DND-41 (cell line): ENCODE measurements around the gene CTRB1.

ENCODE experiments used
- ATAC-seq: fragments of 200-7000 bp; cut with Tn5 transposase; 3 replicates; pipeline ENCODE4 v1.9.1; 2021; ENCODE audit warnings: low read depth; ENCODE audit not compliant: insufficient read depth
- DNase-seq: peaks from one replicate; pipeline ENCODE4 v3.0.0-alpha.2; 2020
- H2AFZ ChIP-seq: 2 replicates; pipeline ENCODE4 v1.6.0; 2012; ENCODE audit warnings: low read depth, low read length
- H3K27ac ChIP-seq: 2 replicates; pipeline ENCODE4 v1.5.1; 2012; ENCODE audit warnings: low read length, inconsistent platforms
- H3K27me3 ChIP-seq: fragments of 200-600 bp; sonication (generic); 2 replicates; pipeline ENCODE4 v1.6.0; 2012; ENCODE audit warnings: low read length, mild to moderate bottlenecking, inconsistent platforms; ENCODE audit not compliant: insufficient read depth, poor library complexity
- H3K36me3 ChIP-seq: 2 replicates; pipeline ENCODE4 v1.5.1; 2012; ENCODE audit warnings: low read length, inconsistent platforms; ENCODE audit not compliant: insufficient read depth
- H3K4me1 ChIP-seq: 2 replicates; pipeline ENCODE4 v1.5.1; 2012; ENCODE audit warnings: mild to moderate bottlenecking, low read length; ENCODE audit not compliant: insufficient read depth
- H3K4me2 ChIP-seq: 2 replicates; pipeline ENCODE4 v1.6.0; 2012; ENCODE audit warnings: mild to moderate bottlenecking, moderate library complexity, low read length, inconsistent platforms; ENCODE audit not compliant: insufficient read depth
- H3K4me3 ChIP-seq, 2 experiments: fragments of 200-600 bp in 1 of 2; shearing (Covaris generic) in 1 of 2; 2 replicates each; pipeline ENCODE4 v1.5.1; 2012 to 2016; ENCODE audit warnings: inconsistent platforms in 2 of 2, low read length in 2 of 2, mild to moderate bottlenecking in 2 of 2, low read depth in 1 of 2, moderate library complexity in 1 of 2
- H3K79me2 ChIP-seq: 2 replicates; pipeline ENCODE4 v1.6.0; 2012; ENCODE audit warnings: low read length, inconsistent platforms; ENCODE audit not compliant: insufficient read depth
- H3K9ac ChIP-seq: 2 replicates; pipeline ENCODE4 v1.6.0; 2012; ENCODE audit warnings: low read depth, mild to moderate bottlenecking, inconsistent platforms, low read length, moderate library complexity
- H3K9me3 ChIP-seq: 2 replicates; pipeline ENCODE4 v1.5.1; 2012; ENCODE audit warnings: low read length, moderate library complexity, mild to moderate bottlenecking, inconsistent platforms; ENCODE audit not compliant: insufficient read depth, severe bottlenecking
- H4K20me1 ChIP-seq: 2 replicates; pipeline ENCODE4 v1.6.0; 2012; ENCODE audit warnings: low read length; ENCODE audit not compliant: insufficient read depth
- EZH2 ChIP-seq: IDR thresholded peaks from 3 replicates; pipeline ENCODE4 v1.6.1; 2012; ENCODE audit warnings: borderline replicate concordance, low read depth, mild to moderate bottlenecking, moderate library complexity, low read length, inconsistent platforms; ENCODE audit not compliant: severe bottlenecking
- TF ChIP-seq, protein P1 (sequence below): IDR thresholded peaks from 2 replicates; pipeline ENCODE4 v1.5.1; 2012; ENCODE audit warnings: borderline replicate concordance, low read length, moderate library complexity, mild to moderate bottlenecking; ENCODE audit not compliant: poor library complexity, severe bottlenecking; ENCODE audit errors: extremely low read depth

CTRB1 gene

DNA sequence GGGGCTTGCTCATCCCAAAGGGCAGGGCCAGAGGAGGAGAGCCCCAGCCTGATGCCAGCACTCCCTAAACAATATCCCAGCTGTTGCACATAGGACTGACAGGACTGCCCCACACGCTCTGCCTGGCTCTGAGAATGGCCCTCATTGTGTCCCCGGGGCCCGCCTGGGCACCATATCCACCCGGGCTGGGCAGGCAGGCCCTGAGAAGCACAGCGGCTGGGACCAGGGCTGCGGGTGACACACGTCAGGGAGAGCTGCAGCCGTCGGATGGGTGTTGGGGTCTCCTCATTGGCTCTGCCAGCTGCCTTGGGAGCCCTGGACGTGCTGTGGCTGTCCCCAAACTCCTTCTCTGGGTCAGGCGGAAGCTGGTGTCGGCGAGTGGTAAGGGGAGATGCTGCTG, 28.5 kb downstream of the CTRB1 start:
- H4K20me1 ChIP-seq = no peaks in the 10 kb centered on the region; the same call in 1 of the 2 replicates
- no peaks in the 10 kb centered on the region for H3K27me3 ChIP-seq
- ATAC-seq (no peak), DNase-seq (no peak)
- no peaks in the 10 kb centered on the region for H3K4me1 ChIP-seq
- H3K27ac ChIP-seq = no peak overlapping the region
- no peak for TF ChIP-seq EZH2
- TF ChIP-seq, protein P1, sequence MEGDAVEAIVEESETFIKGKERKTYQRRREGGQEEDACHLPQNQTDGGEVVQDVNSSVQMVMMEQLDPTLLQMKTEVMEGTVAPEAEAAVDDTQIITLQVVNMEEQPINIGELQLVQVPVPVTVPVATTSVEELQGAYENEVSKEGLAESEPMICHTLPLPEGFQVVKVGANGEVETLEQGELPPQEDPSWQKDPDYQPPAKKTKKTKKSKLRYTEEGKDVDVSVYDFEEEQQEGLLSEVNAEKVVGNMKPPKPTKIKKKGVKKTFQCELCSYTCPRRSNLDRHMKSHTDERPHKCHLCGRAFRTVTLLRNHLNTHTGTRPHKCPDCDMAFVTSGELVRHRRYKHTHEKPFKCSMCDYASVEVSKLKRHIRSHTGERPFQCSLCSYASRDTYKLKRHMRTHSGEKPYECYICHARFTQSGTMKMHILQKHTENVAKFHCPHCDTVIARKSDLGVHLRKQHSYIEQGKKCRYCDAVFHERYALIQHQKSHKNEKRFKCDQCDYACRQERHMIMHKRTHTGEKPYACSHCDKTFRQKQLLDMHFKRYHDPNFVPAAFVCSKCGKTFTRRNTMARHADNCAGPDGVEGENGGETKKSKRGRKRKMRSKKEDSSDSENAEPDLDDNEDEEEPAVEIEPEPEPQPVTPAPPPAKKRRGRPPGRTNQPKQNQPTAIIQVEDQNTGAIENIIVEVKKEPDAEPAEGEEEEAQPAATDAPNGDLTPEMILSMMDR = no peak
- H3K9ac ChIP-seq = no peak overlapping the region
- no peaks in the 10 kb centered on the region for H3K79me2 ChIP-seq
- no peak overlapping the region for H3K4me3 ChIP-seq
- H3K4me2 ChIP-seq = no peak overlapping the region
- no peak overlapping the region for H2AFZ ChIP-seq
- H3K9me3 ChIP-seq = no peaks in the 10 kb centered on the region
- H3K36me3 ChIP-seq = no peaks in the 10 kb centered on the region

- H3K79me2 ChIP-seq = no peaks in the 10 kb centered on the region
- H3K9me3 ChIP-seq = no peaks in the 10 kb centered on the region
- TF ChIP-seq, protein P1 = no peak
- TF ChIP-seq EZH2 = no peak
- no peaks in the 10 kb centered on the region for H3K27me3 ChIP-seq
- no peak overlapping the region for H3K27ac ChIP-seq
- H3K4me1 ChIP-seq = no peaks in the 10 kb centered on the region
- no peak overlapping the region for H3K9ac ChIP-seq
- DNase-seq (no peak), ATAC-seq (no peak)
- no peak overlapping the region for H2AFZ ChIP-seq
- H3K36me3 ChIP-seq = no peaks in the 10 kb centered on the region
- no peak overlapping the region for H3K4me2 ChIP-seq
- peaks cover 1% of the 10 kb centered on the region; the same call in 1 of the 2 replicates for H4K20me1 ChIP-seq
- no peak overlapping the region for H3K4me3 ChIP-seq
Observed at GRCh38 chr16:75248142-75248535, 29.4 kb downstream of the CTRB1 start.

GRCh38 chr16:75248536-75249380, 30.0 kb downstream of the CTRB1 start:
- no peak overlapping the region for H2AFZ ChIP-seq
- DNase-seq = no peak
- H3K4me3 ChIP-seq = no peak overlapping the region
- H3K9ac ChIP-seq = no peak overlapping the region
- H3K4me1 ChIP-seq = no peaks in the 10 kb centered on the region
- H3K9me3 ChIP-seq = no peaks in the 10 kb centered on the region
- H3K27me3 ChIP-seq = no peaks in the 10 kb centered on the region
- no peaks in the 10 kb centered on the region for H3K36me3 ChIP-seq
- no peak for ATAC-seq
- no peaks in the 10 kb centered on the region for H3K79me2 ChIP-seq
- no peak overlapping the region for H3K4me2 ChIP-seq
- peaks cover 5% of the 10 kb centered on the region; the same call in 1 of the 2 replicates for H4K20me1 ChIP-seq
- no peak overlapping the region for H3K27ac ChIP-seq
- no peak for TF ChIP-seq EZH2
- TF ChIP-seq, protein P1 = no peak
